ENCODE measurements around the gene PIGA.
A peak's percentile ranks its signal among the peaks of the same experiment; 100 is the strongest.
"Not testable (repeated sequence)": the region's sequence is repeated elsewhere in the genome, so short reads cannot be mapped to it uniquely, and the experiment has no call there.

PIGA gene

DNA sequence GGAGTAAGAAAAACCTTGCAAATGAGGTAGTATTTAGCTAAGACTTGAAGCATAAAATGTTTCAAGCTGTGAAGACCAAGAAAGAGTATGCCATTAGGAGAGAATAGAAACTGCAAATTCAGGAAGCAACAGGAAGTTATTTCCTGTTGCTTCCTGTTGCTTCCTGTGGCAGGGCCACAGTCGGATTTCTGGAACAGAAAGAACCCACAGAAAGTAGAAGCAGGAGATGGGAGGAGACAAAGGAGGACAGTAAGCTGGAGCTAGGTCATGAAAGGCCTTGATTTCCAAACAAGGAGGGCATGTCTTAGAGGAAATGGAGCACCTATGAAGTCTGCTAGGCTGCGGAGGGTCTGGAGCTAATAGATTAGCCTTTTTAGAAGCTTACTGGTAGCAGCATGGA, 37.1 kb downstream of the PIGA start:
- Histone ChIP-seq H3K27me3 (ENCODE audit: insufficient read depth, low read length) (no peaks in the 10 kb centered on the region), H3K79me2 (ENCODE audit: control insufficient read depth, insufficient read depth, low read length, unreplicated experiment) (no peaks in the 10 kb centered on the region), H3K4me1 (ENCODE audit: control insufficient read depth, insufficient read depth, low read length, unreplicated experiment) (no peaks in the 10 kb centered on the region), H2AFZ (ENCODE audit: low read length, unreplicated experiment) (peak overlapping the region; percentile 38), H3K27ac (ENCODE audit: low read depth, low read length) (no peak overlapping the region), H3K36me3 (ENCODE audit: insufficient read depth, low read length) (no peaks in the 10 kb centered on the region), H3K4me3 (ENCODE audit: low read depth, low read length) (no peak overlapping the region)

DNA sequence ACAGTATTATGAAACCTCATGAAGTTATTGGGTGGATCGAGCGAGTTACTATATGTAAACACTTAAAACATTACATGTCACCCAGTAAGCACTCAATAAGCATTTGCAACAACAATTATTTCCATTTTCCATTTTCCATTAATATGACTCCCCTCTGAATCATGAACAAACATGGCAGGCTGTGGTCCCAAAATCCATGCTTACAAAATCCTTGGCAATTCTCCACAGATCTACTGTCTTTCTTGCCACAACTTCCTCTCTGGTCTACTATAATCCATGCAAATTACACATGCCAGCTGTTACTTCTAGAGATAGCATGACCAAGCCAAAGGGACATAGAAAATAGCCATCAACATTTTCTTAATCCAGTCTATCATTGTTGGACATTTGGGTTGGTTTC, 41.9 kb downstream of the PIGA start:
- H3K36me3 ChIP-seq (ENCODE audit: insufficient read depth, low read length), result no peaks in the 10 kb centered on the region
- no peak overlapping the region for H2AFZ ChIP-seq (ENCODE audit: low read length, unreplicated experiment)
- H3K4me3 ChIP-seq (ENCODE audit: low read depth, low read length), result no peak overlapping the region
- H3K27me3 ChIP-seq (ENCODE audit: insufficient read depth, low read length), result no peaks in the 10 kb centered on the region
- H3K4me1 ChIP-seq (ENCODE audit: control insufficient read depth, insufficient read depth, low read length, unreplicated experiment), result no peaks in the 10 kb centered on the region
- H3K79me2 ChIP-seq (ENCODE audit: control insufficient read depth, insufficient read depth, low read length, unreplicated experiment), result no peaks in the 10 kb centered on the region
- H3K27ac ChIP-seq (ENCODE audit: low read depth, low read length), result no peak overlapping the region

DNA sequence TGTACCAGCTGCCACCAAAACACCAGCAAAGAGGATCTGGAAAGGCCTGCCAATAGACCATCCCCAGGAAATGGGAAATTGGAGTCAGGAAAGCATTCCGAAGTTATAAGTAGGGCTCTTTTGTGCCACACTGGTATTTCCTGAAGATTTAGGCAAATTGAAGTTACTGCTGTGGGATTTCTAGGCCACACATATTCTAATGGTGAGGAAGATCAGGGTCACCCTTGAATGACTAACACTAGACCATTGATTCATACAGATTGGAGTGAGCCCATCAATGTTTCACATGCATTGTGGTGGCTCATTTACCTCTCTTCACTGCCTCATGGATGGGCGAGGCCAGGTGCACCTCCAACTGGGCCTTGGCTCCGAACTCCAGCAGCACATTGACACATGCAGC, 42.5 kb downstream of the PIGA start:
- no peak overlapping the region for H3K4me3 ChIP-seq (ENCODE audit: low read depth, low read length)
- H3K36me3 ChIP-seq (ENCODE audit: insufficient read depth, low read length), result no peaks in the 10 kb centered on the region
- H3K79me2 ChIP-seq (ENCODE audit: control insufficient read depth, insufficient read depth, low read length, unreplicated experiment), result no peaks in the 10 kb centered on the region
- no peak overlapping the region for H2AFZ ChIP-seq (ENCODE audit: low read length, unreplicated experiment)
- no peaks in the 10 kb centered on the region for H3K27me3 ChIP-seq (ENCODE audit: insufficient read depth, low read length)
- no peak overlapping the region for H3K27ac ChIP-seq (ENCODE audit: low read depth, low read length)
- H3K4me1 ChIP-seq (ENCODE audit: control insufficient read depth, insufficient read depth, low read length, unreplicated experiment), result no peaks in the 10 kb centered on the region

DNA sequence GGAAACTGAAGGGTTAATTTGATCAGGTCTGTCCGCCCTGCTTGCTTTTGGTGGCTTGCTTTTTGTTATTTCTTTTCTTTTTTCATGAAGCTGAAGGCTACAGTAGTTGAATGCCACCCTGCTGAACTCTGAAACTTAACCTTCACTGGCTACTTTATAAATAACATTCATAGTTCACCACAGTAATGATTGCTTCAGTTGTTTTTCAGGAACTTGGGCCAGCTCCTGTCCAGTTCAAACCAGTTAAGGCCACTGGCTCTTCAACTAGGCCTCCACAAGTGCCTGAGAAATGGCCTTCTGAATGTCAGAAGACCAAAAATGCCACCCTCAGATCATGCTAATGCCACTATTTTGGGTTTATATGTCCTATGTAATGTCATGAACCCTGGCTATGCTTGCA, 57.7 kb downstream of the PIGA start:
- Histone ChIP-seq H3K79me2 (ENCODE audit: control insufficient read depth, insufficient read depth, low read length, unreplicated experiment) (no peaks in the 10 kb centered on the region), H3K36me3 (ENCODE audit: insufficient read depth, low read length) (no peaks in the 10 kb centered on the region), H3K4me1 (ENCODE audit: control insufficient read depth, insufficient read depth, low read length, unreplicated experiment) (no peaks in the 10 kb centered on the region), H3K27me3 (ENCODE audit: insufficient read depth, low read length) (no peaks in the 10 kb centered on the region), H2AFZ (ENCODE audit: low read length, unreplicated experiment) (no peak overlapping the region), H3K4me3 (ENCODE audit: low read depth, low read length) (no peak overlapping the region), H3K27ac (ENCODE audit: low read depth, low read length) (no peak overlapping the region)

DNA sequence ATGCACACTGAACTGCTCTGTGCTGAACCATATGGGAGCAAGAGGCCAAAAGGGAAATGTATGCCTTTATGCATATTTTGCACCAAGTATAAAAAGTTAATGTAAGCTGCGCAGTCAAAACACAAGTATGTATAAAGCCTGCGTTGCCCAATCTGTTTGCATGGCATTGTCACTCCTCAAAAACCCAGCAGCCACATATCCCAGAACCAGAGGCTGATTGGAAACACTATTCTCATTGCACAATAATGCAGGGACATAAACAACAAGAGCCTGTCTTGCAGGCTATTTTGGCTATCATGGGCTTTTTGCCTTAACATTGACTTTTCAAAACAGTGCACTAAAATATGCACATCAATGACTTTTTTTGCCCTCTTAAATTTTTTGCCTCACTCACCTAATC, 60.4 kb downstream of the PIGA start:
- Histone ChIP-seq H3K79me2 (ENCODE audit: control insufficient read depth, insufficient read depth, low read length, unreplicated experiment) (no peaks in the 10 kb centered on the region), H3K4me1 (ENCODE audit: control insufficient read depth, insufficient read depth, low read length, unreplicated experiment) (peaks cover 5% of the 10 kb centered on the region), H3K27ac (ENCODE audit: low read depth, low read length) (no peak overlapping the region), H2AFZ (ENCODE audit: low read length, unreplicated experiment) (no peak overlapping the region), H3K27me3 (ENCODE audit: insufficient read depth, low read length) (no peaks in the 10 kb centered on the region), H3K4me3 (ENCODE audit: low read depth, low read length) (no peak overlapping the region), H3K36me3 (ENCODE audit: insufficient read depth, low read length) (no peaks in the 10 kb centered on the region)

DNA sequence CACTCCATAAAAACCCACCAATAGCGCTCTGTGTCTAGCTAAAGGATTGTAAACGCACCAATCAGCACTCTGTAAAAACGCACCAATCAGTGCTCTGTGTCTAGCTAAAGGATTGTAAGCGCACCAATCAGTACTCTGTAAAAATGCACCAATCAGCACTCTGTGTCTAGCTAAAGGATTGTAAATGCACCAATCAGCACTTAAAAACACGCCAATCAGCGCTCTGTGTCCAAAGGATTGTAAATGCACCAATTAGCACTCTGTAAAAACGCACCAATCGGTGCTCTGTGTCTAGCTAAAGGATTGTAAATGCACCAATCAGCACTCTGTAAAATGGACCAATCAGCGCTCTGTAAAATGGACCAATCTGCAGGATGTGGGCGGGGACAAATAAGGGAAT, 62.0 kb downstream of the PIGA start:
- not testable (repeated sequence) for H3K4me1 ChIP-seq (ENCODE audit: control insufficient read depth, insufficient read depth, low read length, unreplicated experiment); H2AFZ ChIP-seq (ENCODE audit: low read length, unreplicated experiment); H3K4me3 ChIP-seq (ENCODE audit: low read depth, low read length); H3K79me2 ChIP-seq (ENCODE audit: control insufficient read depth, insufficient read depth, low read length, unreplicated experiment); H3K27me3 ChIP-seq (ENCODE audit: insufficient read depth, low read length); H3K27ac ChIP-seq (ENCODE audit: low read depth, low read length); H3K36me3 ChIP-seq (ENCODE audit: insufficient read depth, low read length)

DNA sequence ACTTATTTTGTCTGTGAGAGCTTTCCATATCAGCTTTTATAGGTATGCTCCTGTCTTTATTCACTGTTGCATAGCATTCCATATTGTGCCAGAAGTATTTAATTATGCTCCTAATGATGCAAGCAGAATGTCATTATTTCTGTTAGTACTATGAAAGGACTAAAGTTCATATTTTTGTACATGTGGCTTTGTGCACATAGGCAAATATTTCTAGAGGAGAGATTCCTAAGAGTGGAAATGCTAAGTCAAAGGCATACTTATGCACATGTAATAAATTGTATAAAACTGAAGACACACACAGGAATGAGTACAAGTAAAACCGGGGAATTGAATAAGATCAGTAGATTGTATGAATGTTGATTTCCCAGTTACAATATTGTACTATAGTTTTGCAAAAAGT, 63.6 kb downstream of the PIGA start:
- H2AFZ ChIP-seq (ENCODE audit: low read length, unreplicated experiment), result no peak overlapping the region
- no peaks in the 10 kb centered on the region for H3K79me2 ChIP-seq (ENCODE audit: control insufficient read depth, insufficient read depth, low read length, unreplicated experiment)
- no peak overlapping the region for H3K27ac ChIP-seq (ENCODE audit: low read depth, low read length)
- H3K27me3 ChIP-seq (ENCODE audit: insufficient read depth, low read length), result no peaks in the 10 kb centered on the region
- H3K36me3 ChIP-seq (ENCODE audit: insufficient read depth, low read length), result no peaks in the 10 kb centered on the region
- no peak overlapping the region for H3K4me3 ChIP-seq (ENCODE audit: low read depth, low read length)
- H3K4me1 ChIP-seq (ENCODE audit: control insufficient read depth, insufficient read depth, low read length, unreplicated experiment), result peaks cover 8% of the 10 kb centered on the region

DNA sequence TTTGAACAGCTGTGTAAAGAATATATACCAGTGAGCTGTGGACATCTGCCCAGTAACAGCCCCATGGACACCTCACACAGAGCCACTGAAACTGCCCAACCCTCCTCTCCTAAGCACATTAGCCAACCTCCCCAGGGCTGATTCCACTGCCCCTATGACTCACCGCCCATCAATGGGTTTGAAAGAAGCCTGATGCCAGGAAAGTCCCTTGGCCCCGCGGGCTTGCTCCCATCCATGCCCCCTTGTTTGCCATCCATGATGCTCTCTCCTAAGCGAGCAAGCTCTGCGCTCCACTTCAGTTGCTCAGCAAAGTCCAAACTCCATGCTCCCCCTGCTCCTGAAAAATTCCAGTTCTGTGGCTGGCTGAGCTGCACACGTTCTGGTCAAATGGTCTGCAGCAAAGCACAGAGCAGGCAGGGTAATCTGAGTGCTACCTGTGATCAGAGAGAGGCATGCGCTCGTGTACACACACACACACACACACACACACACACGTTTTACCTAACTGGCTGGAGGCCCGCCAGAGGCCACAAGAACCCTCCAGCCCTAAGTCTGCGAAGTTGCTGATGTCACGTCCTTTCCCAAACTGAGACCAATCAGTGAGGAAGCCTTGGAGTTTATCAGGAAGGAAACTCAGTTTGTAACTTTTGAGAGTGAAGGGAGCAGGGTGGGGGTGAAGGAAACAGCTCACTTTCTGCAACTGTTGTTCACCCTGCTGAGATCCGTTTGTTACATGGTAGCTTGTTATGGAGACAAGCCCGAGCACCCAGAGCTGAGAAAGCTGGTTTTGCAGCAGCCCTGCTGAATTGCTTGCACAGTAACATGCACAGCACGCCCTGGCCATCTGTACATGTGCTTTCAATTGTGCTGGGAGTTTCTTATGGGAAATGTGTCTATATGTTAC, 65.5 kb downstream of the PIGA start, which contains the start of gene ASB9:
Gene ASB9 (minus strand): TSS at position 466 of the 904 bp plus-strand sequence. CDS start 209 bp downstream, at position 257.
- Histone ChIP-seq H3K27ac (ENCODE audit: low read depth, low read length) (no peak within 1 kb of the TSS; the same call in 1 of the 2 replicates), H3K4me1 (ENCODE audit: control insufficient read depth, insufficient read depth, low read length, unreplicated experiment) (peaks cover 8% of the 10 kb centered on the region), H2AFZ (ENCODE audit: low read length, unreplicated experiment) (peak within 1 kb of the TSS; percentile 14), H3K27me3 (ENCODE audit: insufficient read depth, low read length) (no peaks in the 10 kb centered on the region; the same call in 1 of the 2 replicates), H3K79me2 (ENCODE audit: control insufficient read depth, insufficient read depth, low read length, unreplicated experiment) (no peaks in the 10 kb centered on the region), H3K36me3 (ENCODE audit: insufficient read depth, low read length) (no peaks in the 10 kb centered on the region), H3K4me3 (ENCODE audit: low read depth, low read length) (no peak within 1 kb of the TSS)
